ENCODE data around the gene P4HB. TPM values are rescaled to one million over a fixed set of nuclear protein-coding genes. Genes with fewer than 3 reads are reported as not detected.

P4HB gene
- total RNA-seq, 1 experiment from 2014 or later: 958 TPM

- TF ChIP-seq CTCF (IDR thresholded peaks at IDR 0.05; ENCODE audit: insufficient read depth in 1 of 2, low read depth in 1 of 2, low read length in 1 of 2, severe bottlenecking in 1 of 2, unreplicated experiment in 1 of 2): no peak
- no peak overlapping the region for H3K4me3 ChIP-seq (ENCODE audit: low read depth, low read length)
- POLR2A ChIA-PET: interaction anchor here (0.7 to 1.1 kb wide), 2 partner anchors 33 to 232 kb away, joined by 3 to 5 read pairs; no protein-coding TSS in a partner anchor
- peaks cover 48% of the 10 kb centered on the region for H3K4me1 ChIP-seq
- Mint-ChIP-seq H3K27ac (ENCODE audit: unreplicated experiment) (peak overlapping the region; percentile 90), H3K27me3 (ENCODE audit: insufficient read depth, unreplicated experiment) (no peaks in the 10 kb centered on the region), H3K9me3 (ENCODE audit: unreplicated experiment) (no peaks in the 10 kb centered on the region), H3K4me1 (ENCODE audit: low read depth, unreplicated experiment) (peaks cover 27% of the 10 kb centered on the region), H3K36me3 (ENCODE audit: insufficient read depth, unreplicated experiment) (peaks cover 95% of the 10 kb centered on the region), H3K4me3 (ENCODE audit: unreplicated experiment) (peak overlapping the region; percentile 44)
- intact Hi-C loops (cut with micrococcal nuclease; ENCODE audit: unreplicated experiment): no loop called here
- H3K9me3 ChIP-seq: no peaks in the 10 kb centered on the region
- BruUV-seq (replicated peaks): no TSS peak
- CTCF ChIA-PET: no interaction called here
- H3K27me3 ChIP-seq (replicated peaks; ENCODE audit: control insufficient read depth, insufficient read depth, low read length): no peaks in the 10 kb centered on the region
- no peak for DNase-seq
- H3K36me3 ChIP-seq (ENCODE audit: control insufficient read depth, insufficient read depth, low read length): peaks cover 4% of the 10 kb centered on the region; the same call in 1 of the 2 replicates
These were observed 6.3 kb upstream of the P4HB start for GRCh38 chr17:81866440-81867169.

GRCh38 chr17:81865733-81866439, 5.6 kb upstream of the P4HB start:
- Mint-ChIP-seq H3K4me1 (ENCODE audit: low read depth, unreplicated experiment) (peaks cover 27% of the 10 kb centered on the region), H3K36me3 (ENCODE audit: insufficient read depth, unreplicated experiment) (peaks cover 95% of the 10 kb centered on the region), H3K4me3 (ENCODE audit: unreplicated experiment) (peak overlapping the region; percentile 22), H3K27ac (ENCODE audit: unreplicated experiment) (peak overlapping the region; percentile 90), H3K27me3 (ENCODE audit: insufficient read depth, unreplicated experiment) (no peaks in the 10 kb centered on the region), H3K9me3 (ENCODE audit: unreplicated experiment) (no peaks in the 10 kb centered on the region)
- no peak overlapping the region for H3K4me3 ChIP-seq (ENCODE audit: low read depth, low read length)
- no peak for DNase-seq
- H3K9me3 ChIP-seq: no peaks in the 10 kb centered on the region
- ChIA-PET CTCF (interaction anchor here (0.6 kb wide), 1 partner anchor 266 kb away, joined by 4 read pairs; no protein-coding TSS in a partner anchor), POLR2A (no interaction called here)
- no peaks in the 10 kb centered on the region for H3K27me3 ChIP-seq (replicated peaks; ENCODE audit: control insufficient read depth, insufficient read depth, low read length)
- intact Hi-C loops (cut with micrococcal nuclease; ENCODE audit: unreplicated experiment): no loop called here
- BruUV-seq (replicated peaks): no TSS peak
- peaks cover 4% of the 10 kb centered on the region; the same call in 1 of the 2 replicates for H3K36me3 ChIP-seq (ENCODE audit: control insufficient read depth, insufficient read depth, low read length)
- no peak for TF ChIP-seq CTCF (IDR thresholded peaks at IDR 0.05; ENCODE audit: insufficient read depth in 1 of 2, low read depth in 1 of 2, low read length in 1 of 2, severe bottlenecking in 1 of 2, unreplicated experiment in 1 of 2)
- H3K4me1 ChIP-seq: peaks cover 48% of the 10 kb centered on the region

DNA sequence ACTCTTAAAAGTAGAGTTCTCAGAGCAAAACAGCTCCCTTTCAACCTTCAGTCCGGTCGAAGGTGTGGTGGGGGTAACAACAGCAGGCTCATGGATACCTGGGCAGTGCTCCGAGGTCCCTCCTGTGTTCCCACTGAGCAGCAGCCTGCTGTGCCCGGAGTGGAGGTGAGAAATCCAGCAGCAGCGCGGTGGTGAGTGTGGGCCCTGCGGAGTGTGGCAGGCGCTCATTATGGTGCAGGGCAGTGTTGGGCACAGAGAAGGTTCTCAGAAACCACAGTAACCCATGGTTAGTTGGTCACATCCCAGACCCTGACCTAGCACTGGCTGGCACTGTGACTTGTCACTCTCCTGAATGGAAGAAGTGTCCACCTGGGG, 5.0 kb upstream of the P4HB start:
- Mint-ChIP-seq H3K9me3 (ENCODE audit: unreplicated experiment) (no peaks in the 10 kb centered on the region), H3K4me1 (ENCODE audit: low read depth, unreplicated experiment) (peaks cover 27% of the 10 kb centered on the region), H3K27ac (ENCODE audit: unreplicated experiment) (peak overlapping the region; percentile 90), H3K4me3 (ENCODE audit: unreplicated experiment) (peak overlapping the region; percentile 22), H3K27me3 (ENCODE audit: insufficient read depth, unreplicated experiment) (no peaks in the 10 kb centered on the region), H3K36me3 (ENCODE audit: insufficient read depth, unreplicated experiment) (peaks cover 98% of the 10 kb centered on the region)
- Histone ChIP-seq H3K4me1 (peaks cover 48% of the 10 kb centered on the region), H3K9me3 (no peaks in the 10 kb centered on the region), H3K27me3 (replicated peaks; ENCODE audit: control insufficient read depth, insufficient read depth, low read length) (no peaks in the 10 kb centered on the region), H3K36me3 (ENCODE audit: control insufficient read depth, insufficient read depth, low read length) (peaks cover 4% of the 10 kb centered on the region; the same call in 1 of the 2 replicates), H3K4me3 (ENCODE audit: low read depth, low read length) (no peak overlapping the region)
- no peak for TF ChIP-seq CTCF (IDR thresholded peaks at IDR 0.05; ENCODE audit: insufficient read depth in 1 of 2, low read depth in 1 of 2, low read length in 1 of 2, severe bottlenecking in 1 of 2, unreplicated experiment in 1 of 2)
- ChIA-PET CTCF (interaction anchor here (0.6 kb wide), 1 partner anchor 267 kb away, joined by 4 read pairs; no protein-coding TSS in a partner anchor), POLR2A (no interaction called here)
- intact Hi-C loops (cut with micrococcal nuclease; ENCODE audit: unreplicated experiment): no loop called here
- BruUV-seq (replicated peaks): no TSS peak
- DNase-seq: no peak

Measured in Caco-2 (cell line).